CD4-positive, alpha-beta memory T cell (primary cell): ENCODE results near the gene BAMBI. TPM values are rescaled to one million over a fixed set of nuclear protein-coding genes. Genes with fewer than 3 reads are reported as not detected.

Experiments
- CTCF ChIA-PET: fragments of 350-600 bp; sonication (Branson Sonifier 250); formaldehyde crosslinking; loops from one replicate; lab custom pipeline; 2021; ENCODE audit warnings: inconsistent platforms; ENCODE audit not compliant: partially characterized antibody; lab: Charles Lee
- POLR2A ChIA-PET: fragments of 350-600 bp; sonication (Branson Sonifier 250); formaldehyde crosslinking; loops from one replicate; lab custom pipeline; 2021; ENCODE audit not compliant: partially characterized antibody; lab: Charles Lee
- DNase-seq, 5 donors: peaks; one replicate each; pipeline versions ENCODE4 v3.0.0 to v3.0.0-alpha.2; 2020 to 2022; ENCODE audit warnings: mixed read lengths in 1 of 5
- H3K27ac ChIP-seq: one replicate; pipeline ENCODE4 v1.7.0; 2013; ENCODE audit warnings: low read depth, low read length
- H3K27me3 ChIP-seq: 2 replicates; pipeline ENCODE4 v1.7.0; 2013; ENCODE audit warnings: mild to moderate bottlenecking, low read length, moderate library complexity; ENCODE audit not compliant: insufficient read depth
- H3K36me3 ChIP-seq: 2 replicates; pipeline ENCODE4 v1.7.0; 2013; ENCODE audit warnings: mild to moderate bottlenecking, low read length, moderate library complexity; ENCODE audit not compliant: insufficient read depth
- H3K4me1 ChIP-seq: 2 replicates; pipeline ENCODE4 v1.7.0; 2013; ENCODE audit warnings: mild to moderate bottlenecking, low read length, moderate library complexity; ENCODE audit not compliant: insufficient read depth
- H3K4me3 ChIP-seq, 2 donors: one replicate each; pipeline ENCODE4 v1.7.0; 2013; ENCODE audit warnings: low read length in 2 of 2, mild to moderate bottlenecking in 1 of 2
- H3K9me3 ChIP-seq, 2 donors: one replicate each; pipeline ENCODE4 v1.7.0; 2013; ENCODE audit warnings: low read length in 2 of 2, control low read depth in 1 of 2; ENCODE audit not compliant: control insufficient read depth in 1 of 2
- H3K27ac Mint-ChIP-seq, 7 donors: one replicate each; pipeline ENCODE4 v1.8.0; 2020 to 2021; ENCODE audit warnings: mixed read lengths in 7 of 7, mild to moderate bottlenecking in 6 of 7, inconsistent platforms in 3 of 7, moderate library complexity in 3 of 7
- H3K27me3 Mint-ChIP-seq, 2 donors: one replicate each; pipeline ENCODE4 v1.8.0; 2020 to 2021; ENCODE audit warnings: mixed read lengths in 2 of 2
- H3K36me3 Mint-ChIP-seq, 2 donors: one replicate each; pipeline ENCODE4 v1.8.0; 2020 to 2021; ENCODE audit warnings: mixed read lengths in 2 of 2, inconsistent platforms in 1 of 2, mild to moderate bottlenecking in 1 of 2
- H3K4me1 Mint-ChIP-seq, 4 donors: one replicate each; pipeline ENCODE4 v1.8.0; 2020 to 2021; ENCODE audit warnings: mixed read lengths in 4 of 4, mild to moderate bottlenecking in 1 of 4
- H3K4me3 Mint-ChIP-seq, 8 donors: one replicate each; pipeline ENCODE4 v1.8.0; 2020 to 2021; ENCODE audit warnings: mixed read lengths in 8 of 8, mild to moderate bottlenecking in 7 of 8, moderate library complexity in 6 of 8, inconsistent platforms in 3 of 8
- H3K9me3 Mint-ChIP-seq, 8 donors: one replicate each; pipeline ENCODE4 v1.8.0; 2020 to 2021; ENCODE audit warnings: mixed read lengths in 8 of 8, mild to moderate bottlenecking in 5 of 8, inconsistent platforms in 3 of 8, moderate library complexity in 1 of 8
- intact Hi-C: fragments of 100-400 bp; cut with micrococcal nuclease; formaldehyde crosslinking; loops from one replicate; pipeline ENCODE4 v1.15.1; 2023
- polyA plus RNA-seq, 2 donors: library from polyadenylated mRNA; unstranded; fragments of 300-500 nt; fragmentation: Illumina TruSeq; gene quantifications; one replicate each; pipeline ENCODE4 v1.2.3, GENCODE V29; 2021
- total RNA-seq, 2 experiments: library from RNA; stranded (reverse); gene quantifications; one replicate each; pipeline ENCODE4 v1.2.3, GENCODE V29; 2021

Gene BAMBI, protein sequence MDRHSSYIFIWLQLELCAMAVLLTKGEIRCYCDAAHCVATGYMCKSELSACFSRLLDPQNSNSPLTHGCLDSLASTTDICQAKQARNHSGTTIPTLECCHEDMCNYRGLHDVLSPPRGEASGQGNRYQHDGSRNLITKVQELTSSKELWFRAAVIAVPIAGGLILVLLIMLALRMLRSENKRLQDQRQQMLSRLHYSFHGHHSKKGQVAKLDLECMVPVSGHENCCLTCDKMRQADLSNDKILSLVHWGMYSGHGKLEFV
- under 1 TPM in 1 of 2 experiments, not detected in 1; 0.29 TPM for total RNA-seq
- polyA plus RNA-seq: under 1 TPM in 1 of 2 donors, not detected in 1; 0.76 TPM

DNA sequence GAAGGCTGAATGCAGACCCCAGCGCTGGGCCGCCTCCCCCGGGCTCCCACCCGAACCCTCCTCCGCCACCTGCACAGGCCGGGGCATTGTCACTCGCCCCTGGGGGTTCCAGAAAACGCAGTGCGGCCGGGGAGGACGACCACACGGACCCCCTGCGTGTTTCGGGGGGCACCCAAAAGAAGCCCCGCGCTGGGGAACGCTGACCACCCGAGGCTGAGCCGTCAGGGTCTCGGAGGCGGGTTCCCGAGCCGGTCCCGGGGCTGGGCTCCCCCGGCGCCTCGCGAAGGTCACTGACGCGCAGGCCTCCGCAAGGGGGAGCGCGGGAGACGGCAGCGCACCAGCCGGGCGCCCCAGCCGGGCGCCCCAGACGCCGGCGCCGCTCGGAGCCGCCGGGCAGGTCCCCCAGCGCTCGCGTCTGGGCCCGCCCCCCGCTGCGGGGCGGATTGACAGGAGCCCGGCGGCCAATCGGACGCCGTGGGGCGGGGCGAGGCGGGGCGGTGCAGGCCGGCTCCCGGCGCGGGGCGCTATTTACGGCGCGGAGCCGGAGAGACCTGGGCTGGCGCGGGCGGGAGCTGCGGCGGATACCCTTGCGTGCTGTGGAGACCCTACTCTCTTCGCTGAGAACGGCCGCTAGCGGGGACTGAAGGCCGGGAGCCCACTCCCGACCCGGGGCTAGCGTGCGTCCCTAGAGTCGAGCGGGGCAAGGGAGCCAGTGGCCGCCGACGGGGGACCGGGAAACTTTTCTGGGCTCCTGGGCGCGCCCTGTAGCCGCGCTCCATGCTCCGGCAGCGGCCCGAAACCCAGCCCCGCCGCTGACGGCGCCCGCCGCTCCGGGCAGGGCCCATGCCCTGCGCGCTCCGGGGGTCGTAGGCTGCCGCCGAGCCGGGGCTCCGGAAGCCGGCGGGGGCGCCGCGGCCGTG lies at the start of gene BAMBI:
BAMBI (plus strand) TSS at position 554 of the 920 bp plus-strand sequence. CDS start 377 bp downstream, outside the sequence.
- no peaks in the 10 kb centered on the region for H3K9me3 Mint-ChIP-seq
- CTCF ChIA-PET: interaction anchor here (0.6 to 3.1 kb wide), 3 partner anchors 8 to 26 kb away, joined by 3 to 20 read pairs (median 4); no protein-coding TSS in a partner anchor
- peak within 1 kb of the TSS in 6 of 7 donors; percentile 11 to 71 (median 46) for H3K27ac Mint-ChIP-seq
- DNase-seq: peak; percentile 88 to 92 (median 90)
- no peaks in the 10 kb centered on the region for H3K36me3 Mint-ChIP-seq
- POLR2A ChIA-PET: interaction anchor here (0.6 kb wide), 1 partner anchor 145 kb away, joined by 4 read pairs; no protein-coding TSS in a partner anchor
- H3K36me3 ChIP-seq: no peaks in the 10 kb centered on the region
- H3K9me3 ChIP-seq: no peaks in the 10 kb centered on the region
- peak within 1 kb of the TSS; percentile 7 to 49 for H3K4me3 ChIP-seq
- peaks cover 14 to 30% (median 22%) of the 10 kb centered on the region in 4 donors for H3K4me1 Mint-ChIP-seq
- peaks cover 34 to 44% of the 10 kb centered on the region in 2 donors for H3K27me3 Mint-ChIP-seq
- intact Hi-C loops: loop anchor here (5.0 kb wide), 3 partner anchors 145 to 625 kb away; partner anchors contain the start of gene WAC
- peaks cover 34% of the 10 kb centered on the region for H3K27me3 ChIP-seq
- H3K27ac ChIP-seq: no peak within 1 kb of the TSS
- peak within 1 kb of the TSS; percentile 79 to 91 (median 84) for H3K4me3 Mint-ChIP-seq
- H3K4me1 ChIP-seq: peaks cover 26% of the 10 kb centered on the region

DNA sequence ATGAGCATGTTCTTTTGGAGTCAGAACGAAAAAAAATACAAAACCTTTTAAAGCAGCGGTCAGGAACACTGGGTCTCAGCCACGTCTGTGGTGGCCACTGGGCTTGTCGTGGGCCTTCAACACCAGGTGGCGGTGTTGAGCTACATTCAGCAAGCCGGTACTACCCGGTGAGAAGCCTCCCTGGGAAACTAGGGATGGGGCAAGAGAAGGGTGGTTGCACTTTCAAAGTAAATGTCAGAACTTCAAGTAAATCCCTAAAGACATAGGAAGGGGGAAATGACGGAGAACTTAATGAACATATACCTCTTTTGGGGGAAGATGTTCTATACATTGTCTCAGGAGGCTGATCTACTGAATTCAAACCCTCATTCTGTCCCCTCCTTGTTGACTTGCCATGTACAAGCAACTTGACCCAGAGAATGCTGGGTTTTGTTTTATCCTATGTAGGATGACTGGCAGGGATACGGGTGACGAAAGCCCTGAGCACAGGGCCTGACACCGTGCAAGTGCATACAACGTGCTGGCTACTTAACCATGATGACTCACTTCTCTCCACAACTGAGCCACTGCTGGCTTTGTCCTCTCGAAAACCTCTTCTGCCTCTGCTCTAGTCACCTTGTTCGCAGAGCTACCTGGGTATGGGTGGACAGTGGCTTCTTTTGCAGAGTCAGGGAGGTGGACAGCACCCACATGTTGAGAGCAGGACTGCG lies 49.0 kb upstream of the BAMBI start:
- POLR2A ChIA-PET: no interaction called here
- no peak overlapping the region for H3K4me3 ChIP-seq
- H3K9me3 Mint-ChIP-seq: no peaks in the 10 kb centered on the region
- peak; percentile 37 to 52 (median 47) for DNase-seq
- peaks cover 8 to 24% (median 13%) of the 10 kb centered on the region in 4 donors for H3K4me1 Mint-ChIP-seq
- H3K27me3 Mint-ChIP-seq: peaks cover 11 to 20% of the 10 kb centered on the region in 2 donors
- no peak overlapping the region for H3K27ac ChIP-seq
- CTCF ChIA-PET: interaction anchor here (0.8 to 2.2 kb wide), 16 partner anchors 9 to 233 kb away, joined by 3 to 17 read pairs (median 4); no protein-coding TSS in a partner anchor
- H3K27me3 ChIP-seq: peaks cover 5% of the 10 kb centered on the region
- peaks cover 0 to 3% of the 10 kb centered on the region in 2 donors for H3K36me3 Mint-ChIP-seq
- H3K27ac Mint-ChIP-seq: no peak overlapping the region
- intact Hi-C loops: loop anchor here (1.0 kb wide), 1 partner anchor 676 kb away; no protein-coding TSS in a partner anchor
- H3K9me3 ChIP-seq: no peaks in the 10 kb centered on the region
- H3K4me3 Mint-ChIP-seq: peak overlapping the region in 1 of 8 donors; percentile 16
- no peaks in the 10 kb centered on the region for H3K36me3 ChIP-seq
- peaks cover 3% of the 10 kb centered on the region for H3K4me1 ChIP-seq

DNA sequence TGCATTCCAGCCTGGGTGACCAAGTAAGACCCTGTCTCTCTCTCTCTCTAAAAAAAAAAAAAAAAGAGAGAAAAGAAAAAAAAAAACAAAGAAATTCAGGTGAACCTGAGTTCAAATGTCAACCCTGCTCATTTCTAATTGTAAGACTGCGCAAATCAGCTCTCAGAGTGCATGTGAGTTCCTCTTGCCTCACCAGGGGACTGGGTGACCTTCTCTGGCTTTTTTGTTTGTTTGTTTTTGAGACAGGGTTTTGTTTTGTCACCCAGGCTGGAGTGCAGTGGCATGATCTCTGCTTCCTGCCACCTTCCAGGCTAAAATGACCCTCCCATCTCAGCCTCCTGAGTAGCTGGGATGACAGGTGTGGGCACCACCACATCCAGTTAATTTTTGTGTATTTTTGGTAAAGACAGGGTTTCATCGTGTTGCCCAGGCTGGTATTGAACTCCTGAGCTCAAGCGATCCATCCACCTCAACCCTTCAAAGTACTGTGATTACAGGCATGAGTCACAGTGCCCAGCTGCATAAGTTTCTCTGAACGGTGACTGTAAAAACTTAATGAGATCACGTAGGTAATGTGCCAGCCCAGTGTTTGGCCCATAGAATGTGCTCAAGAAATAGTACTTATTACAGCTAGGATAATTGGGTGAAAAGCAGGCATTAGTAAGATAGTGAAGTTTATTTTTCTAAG lies 45.3 kb upstream of the BAMBI start:
- Histone ChIP-seq H3K9me3 (no peaks in the 10 kb centered on the region), H3K36me3 (no peaks in the 10 kb centered on the region), H3K27me3 (peaks cover 5% of the 10 kb centered on the region), H3K4me3 (no peak overlapping the region), H3K27ac (no peak overlapping the region), H3K4me1 (peaks cover 3% of the 10 kb centered on the region)
- Mint-ChIP-seq H3K36me3 (no peaks in the 10 kb centered on the region), H3K4me3 (no peak overlapping the region), H3K27me3 (peaks cover 22 to 25% of the 10 kb centered on the region in 2 donors), H3K9me3 (peaks cover 0 to 5% (median 0%) of the 10 kb centered on the region in 8 donors), H3K27ac (no peak overlapping the region), H3K4me1 (peaks cover 4 to 10% (median 8%) of the 10 kb centered on the region in 4 donors)
- POLR2A ChIA-PET: no interaction called here
- no peak for DNase-seq
- CTCF ChIA-PET: interaction anchor here (0.6 to 1.8 kb wide), 3 partner anchors 8 to 403 kb away, joined by 3 to 5 read pairs (median 4); no protein-coding TSS in a partner anchor
- intact Hi-C loops: no loop called here

DNA sequence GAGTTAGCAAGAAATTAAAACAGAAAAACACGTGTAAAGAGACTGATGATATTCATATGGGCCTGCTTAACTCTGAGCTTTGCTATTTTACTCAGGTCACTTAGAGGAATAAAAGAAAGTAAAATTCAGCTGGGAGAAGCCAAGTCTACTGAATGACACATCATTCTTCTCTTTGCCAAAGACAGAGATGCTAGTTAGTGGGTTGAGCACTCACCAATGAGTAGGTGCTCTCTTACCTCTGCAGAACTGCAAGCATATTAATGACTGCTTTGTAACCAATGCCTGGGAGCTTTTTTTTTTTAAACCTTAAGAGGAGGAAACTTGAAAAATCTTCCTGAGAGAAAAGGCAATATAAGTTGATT lies 44.8 kb upstream of the BAMBI start:
- peaks cover 3% of the 10 kb centered on the region for H3K4me1 ChIP-seq
- H3K9me3 ChIP-seq: no peaks in the 10 kb centered on the region
- no peaks in the 10 kb centered on the region for H3K36me3 ChIP-seq
- no peaks in the 10 kb centered on the region for H3K36me3 Mint-ChIP-seq
- no peak overlapping the region for H3K27ac Mint-ChIP-seq
- H3K4me3 Mint-ChIP-seq: no peak overlapping the region
- H3K9me3 Mint-ChIP-seq: peaks cover 0 to 10% (median 3%) of the 10 kb centered on the region in 8 donors
- ChIA-PET CTCF (interaction anchor here (0.6 to 1.8 kb wide), 3 partner anchors 8 to 403 kb away, joined by 3 to 5 read pairs (median 4); no protein-coding TSS in a partner anchor), POLR2A (no interaction called here)
- H3K4me3 ChIP-seq: no peak overlapping the region
- peaks cover 20 to 25% of the 10 kb centered on the region in 2 donors for H3K27me3 Mint-ChIP-seq
- peaks cover 4 to 10% (median 7%) of the 10 kb centered on the region in 4 donors for H3K4me1 Mint-ChIP-seq
- no peak overlapping the region for H3K27ac ChIP-seq
- H3K27me3 ChIP-seq: peaks cover 5% of the 10 kb centered on the region
- DNase-seq: no peak
- intact Hi-C loops: no loop called here

DNA sequence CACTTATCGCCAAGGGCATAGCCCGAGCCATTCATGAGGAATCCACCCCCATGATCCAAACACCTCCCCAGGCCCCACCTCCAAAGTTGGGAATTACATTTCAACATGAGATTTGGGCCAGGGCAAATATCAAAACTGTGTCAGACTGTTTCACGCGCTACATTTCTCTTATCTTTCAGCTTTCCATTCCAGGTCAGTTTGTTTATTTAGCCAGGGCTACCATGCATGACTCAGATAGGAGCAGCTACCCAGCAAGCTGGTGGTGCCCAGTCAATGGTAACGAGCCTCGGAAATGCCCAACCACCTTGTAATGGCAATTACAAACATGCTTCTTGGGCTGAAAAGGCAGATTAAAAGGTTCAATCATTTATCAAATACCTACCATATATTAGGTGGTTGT lies 43.6 kb upstream of the BAMBI start:
- H3K9me3 ChIP-seq: no peaks in the 10 kb centered on the region
- no peak overlapping the region for H3K4me3 ChIP-seq
- peaks cover 19 to 21% of the 10 kb centered on the region in 2 donors for H3K27me3 Mint-ChIP-seq
- no peaks in the 10 kb centered on the region for H3K36me3 Mint-ChIP-seq
- ChIA-PET POLR2A (no interaction called here), CTCF (no interaction called here)
- no peak for DNase-seq
- H3K27ac ChIP-seq: no peak overlapping the region
- H3K36me3 ChIP-seq: no peaks in the 10 kb centered on the region
- no peak overlapping the region for H3K27ac Mint-ChIP-seq
- H3K9me3 Mint-ChIP-seq: peaks cover 0 to 19% (median 9%) of the 10 kb centered on the region in 8 donors
- H3K4me3 Mint-ChIP-seq: no peak overlapping the region
- no peaks in the 10 kb centered on the region for H3K4me1 ChIP-seq
- intact Hi-C loops: no loop called here
- peaks cover 0 to 3% (median 1%) of the 10 kb centered on the region in 4 donors for H3K4me1 Mint-ChIP-seq
- H3K27me3 ChIP-seq: peaks cover 5% of the 10 kb centered on the region

DNA sequence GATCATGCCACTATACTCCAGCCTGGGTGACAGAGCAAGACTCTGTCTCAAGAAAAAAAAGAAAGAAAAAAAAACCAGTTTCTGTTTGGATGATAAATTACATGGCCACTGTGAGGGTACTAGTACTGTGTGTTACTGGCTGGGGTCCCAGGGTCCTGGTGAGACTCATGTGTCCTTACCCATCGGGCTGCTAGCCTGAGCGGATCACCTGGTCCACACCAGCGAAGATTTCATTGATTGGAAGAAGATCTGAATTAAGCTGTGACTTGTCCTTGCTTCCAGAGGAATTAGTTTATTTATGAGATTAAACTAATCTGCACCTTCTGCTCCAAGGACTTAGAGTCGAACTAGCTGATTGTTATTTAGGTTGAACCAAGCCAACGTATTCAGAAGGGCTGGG lies 40.0 kb upstream of the BAMBI start:
- ChIA-PET POLR2A (interaction anchor here (1.0 kb wide), 1 partner anchor 13 kb away, joined by 4 read pairs; no protein-coding TSS in a partner anchor), CTCF (interaction anchor here (2.7 kb wide), 1 partner anchor 9 kb away, joined by 16 read pairs; no protein-coding TSS in a partner anchor)
- peaks cover 14 to 16% of the 10 kb centered on the region in 2 donors for H3K27me3 Mint-ChIP-seq
- Histone ChIP-seq H3K27ac (no peak overlapping the region), H3K4me1 (no peaks in the 10 kb centered on the region), H3K27me3 (no peaks in the 10 kb centered on the region), H3K4me3 (no peak overlapping the region), H3K9me3 (no peaks in the 10 kb centered on the region), H3K36me3 (no peaks in the 10 kb centered on the region)
- no peaks in the 10 kb centered on the region for H3K4me1 Mint-ChIP-seq
- no peaks in the 10 kb centered on the region for H3K36me3 Mint-ChIP-seq
- intact Hi-C loops: no loop called here
- peaks cover 0 to 31% (median 17%) of the 10 kb centered on the region in 8 donors for H3K9me3 Mint-ChIP-seq
- H3K27ac Mint-ChIP-seq: no peak overlapping the region
- H3K4me3 Mint-ChIP-seq: no peak overlapping the region
- DNase-seq: no peak
